ENCODE data around the gene CSTPP1. TPM values are rescaled to one million over a fixed set of nuclear protein-coding genes. Genes with fewer than 3 reads are reported as not detected.

The CSTPP1 gene
- total RNA-seq, 4 donors from 2014 or later, result 5.3 to 14.8 (median 13.4) TPM

DNA sequence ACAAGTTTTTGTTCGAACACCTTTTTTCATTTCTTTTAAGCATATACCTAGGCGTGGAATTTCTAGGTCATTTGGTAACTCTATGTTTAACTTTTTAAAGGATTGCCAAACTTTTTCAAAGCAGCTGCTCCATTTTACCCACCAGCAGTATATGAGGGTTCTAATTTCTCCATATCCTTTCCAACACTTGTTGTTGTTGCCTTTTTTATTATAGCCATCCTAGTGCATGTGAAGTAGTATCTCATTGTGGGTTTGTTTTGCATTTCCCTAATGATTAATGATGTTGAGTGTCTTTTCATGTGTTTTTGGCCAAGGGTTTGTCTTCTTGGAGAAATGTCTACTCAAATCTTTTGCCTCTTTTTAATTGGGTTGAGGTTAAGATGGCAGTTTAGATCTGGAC, 24.5 kb downstream of the CSTPP1 start:
- TF ChIP-seq, protein P1, sequence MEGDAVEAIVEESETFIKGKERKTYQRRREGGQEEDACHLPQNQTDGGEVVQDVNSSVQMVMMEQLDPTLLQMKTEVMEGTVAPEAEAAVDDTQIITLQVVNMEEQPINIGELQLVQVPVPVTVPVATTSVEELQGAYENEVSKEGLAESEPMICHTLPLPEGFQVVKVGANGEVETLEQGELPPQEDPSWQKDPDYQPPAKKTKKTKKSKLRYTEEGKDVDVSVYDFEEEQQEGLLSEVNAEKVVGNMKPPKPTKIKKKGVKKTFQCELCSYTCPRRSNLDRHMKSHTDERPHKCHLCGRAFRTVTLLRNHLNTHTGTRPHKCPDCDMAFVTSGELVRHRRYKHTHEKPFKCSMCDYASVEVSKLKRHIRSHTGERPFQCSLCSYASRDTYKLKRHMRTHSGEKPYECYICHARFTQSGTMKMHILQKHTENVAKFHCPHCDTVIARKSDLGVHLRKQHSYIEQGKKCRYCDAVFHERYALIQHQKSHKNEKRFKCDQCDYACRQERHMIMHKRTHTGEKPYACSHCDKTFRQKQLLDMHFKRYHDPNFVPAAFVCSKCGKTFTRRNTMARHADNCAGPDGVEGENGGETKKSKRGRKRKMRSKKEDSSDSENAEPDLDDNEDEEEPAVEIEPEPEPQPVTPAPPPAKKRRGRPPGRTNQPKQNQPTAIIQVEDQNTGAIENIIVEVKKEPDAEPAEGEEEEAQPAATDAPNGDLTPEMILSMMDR (IDR thresholded peaks at IDR 0.05; ENCODE audit: low read depth), result no peak

DNA sequence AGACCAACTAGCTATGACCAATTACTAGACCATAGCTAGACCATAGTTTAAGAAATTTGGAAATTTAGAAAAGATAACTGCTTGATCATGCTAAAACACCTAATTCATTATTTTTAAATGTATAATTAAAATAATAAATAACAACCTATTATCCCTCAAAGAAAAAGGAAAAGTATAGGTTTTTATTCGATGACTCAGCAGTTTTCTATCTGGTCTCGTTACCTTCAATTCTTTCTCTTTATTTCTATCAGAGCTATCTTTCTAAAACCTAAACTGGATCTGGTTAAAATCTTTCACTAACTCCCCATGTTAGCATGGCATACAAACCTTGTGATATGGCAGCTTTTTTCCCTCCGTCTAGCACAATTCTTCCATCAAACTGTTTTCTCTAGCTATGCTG, 27.3 kb downstream of the CSTPP1 start:
- TF ChIP-seq, protein P1 (IDR thresholded peaks at IDR 0.05; ENCODE audit: low read depth), result no peak

DNA sequence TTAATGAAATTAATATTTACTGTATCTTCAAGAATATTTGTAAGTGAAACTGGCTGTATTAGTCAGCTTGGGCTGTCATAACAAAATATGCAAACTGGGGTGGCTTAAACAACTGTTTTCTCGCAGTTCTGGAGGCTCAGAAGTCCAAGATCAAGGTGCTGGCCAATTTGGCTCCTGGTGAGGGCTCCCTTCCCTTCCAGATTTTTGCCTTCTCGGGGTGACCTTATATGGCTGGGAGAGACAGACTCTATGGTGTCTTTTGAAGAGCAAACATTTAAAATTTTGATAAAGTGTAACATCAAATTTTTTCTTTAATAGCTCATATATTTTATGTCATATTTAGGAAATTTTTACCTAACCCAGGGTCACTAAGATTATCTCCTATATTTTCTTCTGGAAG, 30.2 kb downstream of the CSTPP1 start:
- TF ChIP-seq, protein P1 (IDR thresholded peaks at IDR 0.05; ENCODE audit: low read depth), result no peak

DNA sequence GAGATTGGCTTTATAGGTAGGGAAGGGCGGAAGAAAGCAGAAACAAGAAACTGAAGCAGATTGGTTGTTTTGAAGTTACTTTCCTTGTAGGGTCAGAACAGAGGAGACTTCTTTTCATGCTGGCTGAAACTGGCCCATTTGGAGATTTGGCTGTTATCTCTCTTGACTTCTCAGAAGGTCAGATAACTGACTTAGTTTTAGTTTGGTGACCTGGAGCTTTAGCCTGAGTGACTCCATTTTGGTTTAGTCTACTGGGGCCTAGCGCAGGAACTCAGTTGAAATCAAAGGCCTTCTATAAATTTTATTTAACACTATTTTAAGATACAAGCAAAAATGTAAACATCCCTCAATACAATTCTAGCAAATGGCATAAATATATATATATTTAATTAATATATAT, 31.4 kb downstream of the CSTPP1 start:
- TF ChIP-seq, protein P1 (IDR thresholded peaks at IDR 0.05; ENCODE audit: low read depth), result no peak

DNA sequence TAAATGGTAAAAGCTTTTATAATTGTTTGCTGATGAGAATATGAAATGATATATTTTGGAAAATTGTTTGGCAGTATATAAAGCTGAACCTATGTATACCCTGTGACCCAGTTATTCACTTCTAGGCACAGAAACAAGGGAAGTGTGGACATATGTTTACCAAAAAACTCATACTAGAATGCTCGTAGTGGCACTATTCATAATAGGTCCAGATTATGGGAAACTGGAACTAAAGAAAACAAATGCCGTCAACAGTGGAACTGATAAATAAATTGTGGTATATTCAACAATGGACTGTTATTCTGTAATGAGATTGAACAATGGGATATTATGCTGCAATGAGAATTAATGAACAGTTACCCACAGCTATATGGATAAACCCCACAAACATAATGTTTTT, 32.8 kb downstream of the CSTPP1 start:
- TF ChIP-seq, protein P1 (IDR thresholded peaks at IDR 0.05; ENCODE audit: low read depth), result no peak

DNA sequence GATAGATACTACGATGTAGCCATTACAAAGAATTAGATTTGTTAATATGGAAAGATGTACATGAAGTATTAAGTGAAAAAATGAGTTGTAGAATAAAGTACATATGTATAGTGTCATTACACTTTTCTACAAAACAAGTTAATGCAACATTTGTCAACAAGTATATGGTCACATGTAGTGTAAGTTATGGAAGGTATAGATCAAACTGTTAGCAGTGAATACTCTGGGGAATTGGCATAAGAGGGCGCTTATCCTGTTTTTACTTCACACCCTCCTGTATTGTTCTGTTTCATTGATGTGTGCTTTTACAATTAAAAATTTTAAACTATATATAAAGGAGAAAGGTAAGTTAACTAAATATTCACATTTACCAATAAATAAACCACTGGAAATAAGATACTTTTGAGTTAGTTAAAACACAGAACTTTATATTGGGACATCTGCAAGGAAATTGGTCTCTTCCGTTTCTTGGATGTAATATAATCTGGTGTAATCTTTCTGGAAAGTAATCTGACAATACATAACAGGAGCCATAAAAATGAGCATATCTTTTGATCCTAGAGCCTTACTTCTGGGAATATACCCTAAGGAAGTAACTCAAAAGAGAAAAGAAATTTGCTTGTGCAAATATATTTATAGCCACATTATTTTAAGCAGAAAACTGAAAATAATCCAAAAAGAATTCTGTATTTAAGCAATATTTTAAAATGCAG, 34.5 kb downstream of the CSTPP1 start:
- TF ChIP-seq, protein P1 (IDR thresholded peaks at IDR 0.05; ENCODE audit: low read depth), result no peak

DNA sequence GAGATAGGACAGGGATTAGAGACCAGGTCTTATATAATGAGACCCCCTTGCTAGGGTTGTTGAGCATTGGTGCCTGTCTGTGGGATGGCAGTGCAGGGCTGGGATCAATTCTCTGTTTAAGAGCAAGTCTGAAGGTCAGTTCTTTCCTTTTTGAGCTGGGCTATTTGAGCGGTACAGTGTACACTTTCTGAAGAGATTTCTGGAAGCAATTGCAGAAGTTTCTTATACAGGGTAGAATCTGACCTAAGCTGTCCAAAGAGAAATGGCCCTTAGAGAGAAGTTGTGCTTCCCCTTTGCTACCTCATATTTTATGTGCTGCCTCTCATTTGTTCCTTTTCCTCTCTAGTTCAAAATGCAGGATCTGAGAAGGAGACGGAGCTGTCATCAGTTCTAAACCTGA, 35.8 kb downstream of the CSTPP1 start:
- TF ChIP-seq, protein P1 (IDR thresholded peaks at IDR 0.05; ENCODE audit: low read depth), result no peak
